ENCODE measurements around the gene BAZ1A.

GRCh38 chr14:34714320-34715126, 160.6 kb downstream of the BAZ1A start, which contains the start of gene CFL2:
- TF ChIP-seq IRF3 (IDR thresholded peaks at IDR 0.05) (no peak), POLR2AphosphoS5 (IDR thresholded peaks at IDR 0.05; ENCODE audit: low read length) (peak; percentile 63; the same call in 1 of the 2 replicates), BCL11A (IDR thresholded peaks at IDR 0.05; ENCODE audit: low read depth, low read length) (no peak), JUNB (IDR thresholded peaks at IDR 0.05) (no peak), EZH2 (IDR thresholded peaks at IDR 0.05; ENCODE audit: borderline replicate concordance, control insufficient read depth, low read depth, low read length) (no peak), TAF1 (IDR thresholded peaks at IDR 0.05; ENCODE audit: borderline replicate concordance, low read depth, low read length) (peak; percentile 69; the same call in 1 of the 2 replicates), BRCA1 (IDR thresholded peaks at IDR 0.05; ENCODE audit: low read depth, low read length) (no peak), SPI1 (IDR thresholded peaks at IDR 0.05; ENCODE audit: borderline replicate concordance, insufficient read depth, low read depth, low read length) (no peak)

Data from GM12878 (cell line).